GM12878 (cell line): ENCODE measurements around the gene SPOCD1. TPM values are rescaled to one million over a fixed set of nuclear protein-coding genes. Genes with fewer than 3 reads are reported as not detected.

Experiments
- ATAC-seq: fragments of 200-7000 bp; cut with Tn5 transposase; 3 replicates; pipeline ENCODE4 v1.9.1; 2020; ENCODE audit warnings: mild to moderate bottlenecking, moderate library complexity
- BruUV-seq: library from RNA; stranded (reverse); fragments of 400-500 nt; replicated peaks from 2 replicates; lab custom pipeline; 2021; lab: Mats Ljungman, UMichigan
- CTCF ChIA-PET: fragments of 300-600 bp; sonication (Branson Sonifier 250); formaldehyde crosslinking; extraction: SDS; loops from one replicate; lab custom pipeline; 2021; ENCODE audit warnings: inconsistent platforms; lab: Yijun Ruan, JAX
- POLR2A ChIA-PET: fragments of 350-600 bp; formaldehyde crosslinking; extraction: SDS; loops from one replicate; lab custom pipeline; 2021; ENCODE audit warnings: inconsistent platforms; lab: Charles Lee
- RAD21 ChIA-PET: fragments of 300-600 bp; sonication (Branson Sonifier 250); formaldehyde crosslinking; loops from one replicate; lab custom pipeline; 2023; ENCODE audit warnings: antibody characterized with exemption; ENCODE audit not compliant: unreplicated experiment; lab: Charles Lee
- SMC1A ChIA-PET: fragments of 300-600 bp; sonication (Branson Sonifier 250); formaldehyde crosslinking; loops from one replicate; lab custom pipeline; 2023; ENCODE audit not compliant: unreplicated experiment, uncharacterized antibody; lab: Charles Lee
- DNase-seq: peaks from one replicate; pipeline ENCODE4 v3.0.0-alpha.2; 2011; ENCODE audit warnings: low read depth, low spot score
- FAIRE-seq: peaks from 3 replicates; lab custom pipeline; 2011; peaks lifted over from hg19 to GRCh38; lab: Jason Lieb, UNC
- H2AFZ ChIP-seq: 2 replicates; pipeline ENCODE4 v1.6.0; 2011; ENCODE audit warnings: low read depth, low read length, control low read depth; ENCODE audit not compliant: control insufficient read depth
- H3K27ac ChIP-seq: 2 replicates; pipeline ENCODE4 v1.5.1; 2011; ENCODE audit warnings: control low read depth; ENCODE audit not compliant: control insufficient read depth, insufficient read depth
- H3K27me3 ChIP-seq, 2 experiments: replicated peaks in 1 of 2; 2 replicates each; pipeline versions ENCODE4 v1.6.0 to v1.6.1; 2011; ENCODE audit warnings: low read length in 1 of 2; ENCODE audit not compliant: control insufficient read depth in 2 of 2, insufficient read depth in 2 of 2
- H3K36me3 ChIP-seq, 2 experiments: 2 replicates each; pipeline ENCODE4 v1.5.1; 2011; ENCODE audit warnings: low read length in 1 of 2; ENCODE audit not compliant: control insufficient read depth in 2 of 2, insufficient read depth in 2 of 2
- H3K4me1 ChIP-seq: 2 replicates; pipeline ENCODE4 v1.6.1; 2011; ENCODE audit warnings: mild to moderate bottlenecking, low read length, moderate library complexity, mixed read lengths; ENCODE audit not compliant: control insufficient read depth, insufficient read depth
- H3K4me2 ChIP-seq: 2 replicates; pipeline ENCODE4 v1.6.0; 2011; ENCODE audit warnings: control low read depth; ENCODE audit not compliant: control insufficient read depth, insufficient read depth
- H3K4me3 ChIP-seq: fragments of 200-600 bp; sonication (generic); 2 replicates; pipeline ENCODE4 v1.5.1; 2016
- H3K79me2 ChIP-seq: 2 replicates; pipeline ENCODE4 v1.6.0; 2011; ENCODE audit warnings: low read length; ENCODE audit not compliant: control insufficient read depth, insufficient read depth
- H3K9ac ChIP-seq: 2 replicates; pipeline ENCODE4 v1.8.0; 2011; ENCODE audit warnings: low read length, control low read depth, mixed read lengths; ENCODE audit not compliant: control insufficient read depth, insufficient read depth
- H3K9me3 ChIP-seq: replicated peaks from 3 replicates; pipeline ENCODE4 v1.5.1; 2011; ENCODE audit warnings: mild to moderate bottlenecking, low read length; ENCODE audit not compliant: control insufficient read depth, insufficient read depth
- H4K20me1 ChIP-seq: 2 replicates; pipeline ENCODE4 v1.6.0; 2011; ENCODE audit not compliant: control insufficient read depth, insufficient read depth
- ATF3 ChIP-seq: IDR thresholded peaks from 2 replicates; pipeline ENCODE4 v1.6.1; 2011; ENCODE audit warnings: low read depth, mild to moderate bottlenecking, low read length, moderate library complexity, borderline replicate concordance; ENCODE audit errors: extremely low read depth
- CBX3 ChIP-seq: fragments of 200-600 bp; sonication (generic); IDR thresholded peaks from 2 replicates; pipeline ENCODE4 v1.6.1; 2016; ENCODE audit warnings: low read depth, borderline replicate concordance
- CREM ChIP-seq: IDR thresholded peaks from 2 replicates; pipeline ENCODE4 v1.6.1; 2014; ENCODE audit warnings: antibody characterized with exemption, low read depth
- CTCF ChIP-seq, 3 experiments: IDR thresholded peaks in 2 of 3; conservative IDR thresholded peaks in 1 of 3; 2 replicates each; pipeline ENCODE4 v1.5.1; 2011; ENCODE audit warnings: low read depth in 3 of 3, low read length in 3 of 3, mild to moderate bottlenecking in 3 of 3, control low read depth in 2 of 3, moderate library complexity in 2 of 3, inconsistent platforms in 1 of 3, mixed read lengths in 1 of 3; ENCODE audit not compliant: control insufficient read depth in 2 of 3, insufficient read depth in 1 of 3; ENCODE audit errors: extremely low read depth in 1 of 3
- ETV6 ChIP-seq, 2 experiments: fragments of 450-650 bp in 1 of 2; IDR thresholded peaks in 1 of 2; conservative IDR thresholded peaks in 1 of 2; 2 replicates each; pipeline ENCODE4 v1.6.1; 2014; ENCODE audit warnings: antibody characterized with exemption in 1 of 2, borderline replicate concordance in 1 of 2, low read depth in 1 of 2, mild to moderate bottlenecking in 1 of 2, moderate library complexity in 1 of 2
- FOXM1 ChIP-seq: IDR thresholded peaks from 2 replicates; pipeline ENCODE4 v1.6.1; 2012; ENCODE audit warnings: low read depth, mild to moderate bottlenecking, inconsistent platforms, low read length, moderate library complexity
- HDAC6 ChIP-seq: fragments of 200-600 bp; sonication (generic); IDR thresholded peaks from one replicate; pipeline ENCODE4 v1.8.0; 2017; ENCODE audit warnings: antibody characterized with exemption; ENCODE audit not compliant: unreplicated experiment
- HDGF ChIP-seq: fragments of 450-650 bp; IDR thresholded peaks from 2 replicates; pipeline ENCODE4 v1.6.1; 2016; ENCODE audit warnings: antibody characterized with exemption
- HSF1 ChIP-seq: fragments of 150-350 bp; IDR thresholded peaks from 2 replicates; pipeline ENCODE4 v1.6.1; 2014; ENCODE audit warnings: mild to moderate bottlenecking, low read depth, low read length
- IKZF1 ChIP-seq: fragments of 450-650 bp; conservative IDR thresholded peaks from 2 replicates; pipeline ENCODE4 v1.6.1; 2017; ENCODE audit warnings: antibody characterized with exemption, mild to moderate bottlenecking
- KLF5 ChIP-seq: fragments of 450-650 bp; IDR thresholded peaks from 2 replicates; pipeline ENCODE4 v1.6.1; 2014; ENCODE audit warnings: mild to moderate bottlenecking; ENCODE audit not compliant: partially characterized antibody
- NBN ChIP-seq: fragments of 450-650 bp; IDR thresholded peaks from 2 replicates; pipeline ENCODE4 v1.6.1; 2016
- NR2C2 ChIP-seq: IDR thresholded peaks from 2 replicates; pipeline ENCODE4 v1.6.1; 2011; ENCODE audit warnings: borderline replicate concordance, low read depth; ENCODE audit not compliant: control insufficient read depth, insufficient read length
- PAX5 ChIP-seq: IDR thresholded peaks from 2 replicates; pipeline ENCODE4 v1.6.1; 2011; ENCODE audit warnings: low read depth, low read length, borderline replicate concordance
- RAD21 ChIP-seq: IDR thresholded peaks from 2 replicates; pipeline ENCODE4 v1.6.1; 2011; ENCODE audit warnings: mild to moderate bottlenecking, low read depth, low read length, moderate library complexity; ENCODE audit not compliant: insufficient read depth
- RAD51 ChIP-seq: fragments of 450-650 bp; IDR thresholded peaks from 2 replicates; pipeline ENCODE4 v1.6.1; 2016; ENCODE audit warnings: moderate library complexity, mild to moderate bottlenecking, inconsistent platforms
- TCF3 ChIP-seq: IDR thresholded peaks from 2 replicates; pipeline ENCODE4 v1.6.1; 2012; ENCODE audit warnings: low read depth, mild to moderate bottlenecking, low read length, borderline replicate concordance; ENCODE audit not compliant: insufficient read depth
- TCF7 ChIP-seq: IDR thresholded peaks from 2 replicates; pipeline ENCODE4 v1.6.1; 2014; ENCODE audit warnings: antibody characterized with exemption, borderline replicate concordance
- ZNF274 ChIP-seq: IDR thresholded peaks from one replicate; pipeline ENCODE4 v1.8.0; 2011; ENCODE audit not compliant: insufficient read length, insufficient read depth
- ZNF384 ChIP-seq: IDR thresholded peaks from 2 replicates; pipeline ENCODE4 v1.6.1; 2012; ENCODE audit warnings: low read depth, mild to moderate bottlenecking, low read length, improper control_type of control experiment, borderline replicate concordance
- WGBS: methylation state at CpG from one replicate; pipeline ENCODE4 v1.1.6; 2016; ENCODE audit warnings: low lambda C conversion rate; ENCODE audit not compliant: insufficient replicate concordance, insufficient coverage; ENCODE audit errors: missing lambda C conversion rate; 5-methylcytosine and 5-hydroxymethylcytosine counted together
- in situ Hi-C: fragments of 300-500 bp; cut with MboI; formaldehyde crosslinking; loops from 9 replicates; pipeline ENCODE4 v1.14.3; 2018; ENCODE audit warnings: mixed read lengths
- intact Hi-C: fragments of 100-400 bp; cut with micrococcal nuclease; formaldehyde crosslinking; loops from one replicate; pipeline ENCODE4 v1.14.2; 2022; ENCODE audit not compliant: unreplicated experiment
- polyA plus RNA-seq, 11 experiments: library from polyadenylated mRNA; depleted of rRNA in 4 of 11; unstranded in 6 of 11; stranded (reverse) in 5 of 11; fragments of >200 nt; fragmentation: Nextera tagmentation in 4 of 11; fragmentation: Illumina TruSeq in 1 of 11; extraction: Ambion mirVana in 4 of 11; extraction: Trizol in 1 of 11; gene quantifications; 1 replicate in 1 of 11; 2 replicates in 10 of 11; pipeline versions ENCODE4 v1.2.1 to v1.2.3, GENCODE V29; 2011 to 2016; ENCODE audit warnings: inconsistent platforms in 2 of 11, missing spikeins in 2 of 11, low read depth in 1 of 11
- total RNA-seq, 4 experiments: library from RNA; depleted of rRNA in 3 of 4; stranded (reverse); fragments of >200 nt in 3 of 4; fragmentation: Illumina TruSeq in 1 of 4; extraction: Trizol in 1 of 4; gene quantifications; 2 replicates each; pipeline versions ENCODE4 v1.2.1 to v1.2.3, GENCODE V29; 2013 to 2021

Gene SPOCD1
- total and polyA plus RNA-seq, 10 of the 15 experiments (the other 5 are each of a cell fraction or from before 2014, with no cell fraction given) = 0.02 to 0.65 (median 0.13) TPM; not detected in 4

- ChIA-PET CTCF (interaction anchor here (0.6 to 6.4 kb wide), 15 partner anchors 8 to 293 kb away, joined by 3 to 85 read pairs (median 5); partner anchors contain the start of genes KPNA6 and PTP4A2), POLR2A (interaction anchor here (0.6 to 1.5 kb wide), 2 partner anchors 9 to 247 kb away, joined by 4 read pairs; no protein-coding TSS in a partner anchor), SMC1A (interaction anchor here (0.6 to 5.8 kb wide), 10 partner anchors 17 to 258 kb away, joined by 3 to 69 read pairs (median 3); partner anchors contain the start of gene TMEM39B)
- Histone ChIP-seq H4K20me1 (no peaks in the 10 kb centered on the region), H3K9me3 (no peaks in the 10 kb centered on the region), H3K27ac (no peak overlapping the region), H3K36me3 (no peaks in the 10 kb centered on the region), H3K9ac (no peak overlapping the region), H2AFZ (no peak overlapping the region), H3K4me3 (no peak overlapping the region), H3K4me2 (no peak overlapping the region)
- FAIRE-seq = no peak
- intact Hi-C loops (loop anchor here (5.0 kb wide), 2 partner anchors 117 to 247 kb away; no protein-coding TSS in a partner anchor), in situ Hi-C loops (loop anchor here (5.0 kb wide), 1 partner anchor 147 kb away; no protein-coding TSS in a partner anchor)
- BruUV-seq = no TSS peak
- ATAC-seq = no peak
- WGBS = 75% methylated on average over 7 of the region's 7 CpGs
- TF ChIP-seq CBX3 = no peak
- no peak for TF ChIP-seq NR2C2
- no peak for TF ChIP-seq TCF7
- TF ChIP-seq RAD21 = no peak
- TF ChIP-seq CREM = no peak
- no peak for TF ChIP-seq ETV6 (conservative IDR thresholded peaks at IDR 0.05 in 1 of 2, IDR thresholded peaks at IDR 0.05 in 1 of 2; ENCODE audit: borderline replicate concordance in 1 of 2, low read depth in 1 of 2)
- TF ChIP-seq TCF3 = no peak
- TF ChIP-seq KLF5 = no peak
- TF ChIP-seq FOXM1 = no peak
- no peak for TF ChIP-seq ZNF384
- no peak for TF ChIP-seq CTCF (IDR thresholded peaks at IDR 0.05 in 2 of 3, conservative IDR thresholded peaks at IDR 0.05 in 1 of 3; ENCODE audit: control insufficient read depth in 2 of 3, extremely low read depth in 1 of 3, insufficient read depth in 1 of 3, low read depth in 3 of 3, low read length in 3 of 3)
- TF ChIP-seq HSF1 = no peak
- TF ChIP-seq ZNF274 = no peak
- no peak for TF ChIP-seq IKZF1
- TF ChIP-seq HDAC6 = no peak
- TF ChIP-seq NBN = no peak
- TF ChIP-seq HDGF = no peak
- TF ChIP-seq ATF3 = no peak
- TF ChIP-seq PAX5 = no peak
- no peak for TF ChIP-seq RAD51
- TF ChIP-seq, all 136 proteins: peak for 0
- Histone ChIP-seq H3K27me3 (peaks cover 0 to 1% of the 10 kb centered on the region in 2 experiments; a peak in 1 of 4 replicates), H3K79me2 (no peaks in the 10 kb centered on the region), H3K4me1 (no peaks in the 10 kb centered on the region)
- DNase-seq = no peak
- RAD21 ChIA-PET = interaction anchor here (0.7 to 3.3 kb wide), 6 partner anchors 27 to 152 kb away, joined by 3 to 18 read pairs (median 4); no protein-coding TSS in a partner anchor
Observed at GRCh38 chr1:31815307-31815645, 546 bp downstream of the SPOCD1 start.
